NCI-H748 treated with DMSO at 0.1 percent for 48 hours (cell line): ENCODE data around the gene VCX3A.
"Not testable (repeated sequence)": the region's sequence is repeated elsewhere in the genome, so short reads cannot be mapped to it uniquely, and the experiment has no call there.

ENCODE experiments used
- DNase-seq: peaks from one replicate; lab custom pipeline; 2025; lab: John Stamatoyannopoulos, UW

The VCX3A gene

GRCh38 chrX:6535018-6535417 is at the start of gene VCX3A:
Gene VCX3A (minus strand): TSS chrX:6535118. CDS start chrX:6534497, 621 bp downstream.
- not testable (repeated sequence) for DNase-seq

DNA sequence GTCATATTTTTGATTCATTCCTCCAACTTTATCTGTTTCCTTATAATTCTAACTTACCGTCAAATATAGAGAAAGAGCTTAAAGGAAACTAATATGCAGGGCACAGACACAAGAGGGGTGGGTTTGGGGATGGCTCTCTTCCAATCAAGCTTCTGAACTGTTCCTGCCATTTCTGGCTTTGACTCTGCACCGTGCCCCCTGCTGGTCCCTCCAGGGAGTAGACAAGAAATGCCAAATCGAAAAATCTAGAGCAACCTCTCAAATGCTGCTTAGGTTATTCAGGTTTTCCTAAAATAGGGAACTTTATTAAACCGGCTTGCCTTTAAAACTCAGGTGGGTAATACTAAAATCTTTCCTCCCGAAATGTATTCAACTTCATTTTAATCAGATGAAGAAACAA is 39.8 kb upstream of the VCX3A start:
- no peak for DNase-seq

GRCh38 chrX:6568031-6568430 is 33.1 kb upstream of the VCX3A start:
- no peak for DNase-seq

DNA sequence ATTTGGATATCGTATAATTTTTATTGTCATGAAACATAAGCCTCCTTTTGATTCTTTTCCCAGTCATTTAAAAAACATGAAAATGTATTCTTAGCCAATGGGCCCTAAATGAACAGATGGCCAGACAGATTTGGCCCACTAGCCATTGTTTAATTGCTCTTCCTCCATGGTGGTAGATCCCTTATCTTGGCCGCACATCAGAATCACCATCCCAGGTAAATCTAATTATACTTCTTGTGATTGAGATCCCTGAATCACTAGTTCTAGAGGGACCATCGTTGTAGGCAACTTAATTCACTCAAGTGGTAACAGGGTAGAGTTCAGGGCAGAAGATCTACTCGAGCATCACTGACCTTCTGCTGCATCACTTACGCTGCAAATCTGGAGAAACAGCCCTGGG is 24.1 kb upstream of the VCX3A start:
- DNase-seq: no peak

DNA sequence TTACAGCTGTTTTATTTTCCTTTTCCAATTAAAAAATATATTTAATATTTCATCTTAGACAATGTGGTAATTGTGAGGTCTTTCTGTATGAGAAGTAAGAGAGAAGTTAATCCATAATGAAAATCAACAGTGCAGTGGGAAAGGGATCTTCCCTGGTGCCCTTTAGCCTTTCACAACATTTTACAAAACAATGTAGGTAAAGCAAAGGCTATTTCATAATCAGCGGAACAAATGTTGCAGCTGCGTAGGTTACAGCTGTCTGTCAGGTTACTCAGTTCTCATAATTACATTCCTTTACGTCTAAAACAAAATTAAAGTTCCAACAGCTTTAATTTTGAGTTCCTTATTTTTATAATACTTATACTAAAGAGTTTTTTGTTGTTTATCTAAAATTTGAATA is 22.8 kb upstream of the VCX3A start:
- no peak for DNase-seq

GRCh38 chrX:6550999-6551398 is 16.1 kb upstream of the VCX3A start:
- DNase-seq: no peak

DNA sequence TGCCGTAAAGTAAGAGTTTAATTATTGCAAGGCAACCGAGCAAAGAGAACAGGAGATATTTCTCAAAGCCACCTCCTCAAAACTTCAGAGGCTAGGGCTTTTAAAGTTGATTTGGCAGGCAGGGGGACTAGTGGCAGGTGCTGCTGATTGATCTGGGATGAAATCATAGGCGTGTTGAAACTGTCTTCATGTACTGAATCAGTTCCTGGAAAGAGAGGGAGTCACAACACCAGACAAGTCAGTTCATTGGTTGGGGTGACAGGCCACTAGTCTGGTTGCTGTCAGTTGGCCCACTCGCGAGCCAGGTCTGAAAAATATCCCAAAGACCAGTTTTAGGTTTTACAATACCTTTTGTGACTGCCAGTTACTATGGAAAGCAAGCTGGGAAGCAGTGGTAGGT is 10.8 kb upstream of the VCX3A start:
- no peak for DNase-seq

DNA sequence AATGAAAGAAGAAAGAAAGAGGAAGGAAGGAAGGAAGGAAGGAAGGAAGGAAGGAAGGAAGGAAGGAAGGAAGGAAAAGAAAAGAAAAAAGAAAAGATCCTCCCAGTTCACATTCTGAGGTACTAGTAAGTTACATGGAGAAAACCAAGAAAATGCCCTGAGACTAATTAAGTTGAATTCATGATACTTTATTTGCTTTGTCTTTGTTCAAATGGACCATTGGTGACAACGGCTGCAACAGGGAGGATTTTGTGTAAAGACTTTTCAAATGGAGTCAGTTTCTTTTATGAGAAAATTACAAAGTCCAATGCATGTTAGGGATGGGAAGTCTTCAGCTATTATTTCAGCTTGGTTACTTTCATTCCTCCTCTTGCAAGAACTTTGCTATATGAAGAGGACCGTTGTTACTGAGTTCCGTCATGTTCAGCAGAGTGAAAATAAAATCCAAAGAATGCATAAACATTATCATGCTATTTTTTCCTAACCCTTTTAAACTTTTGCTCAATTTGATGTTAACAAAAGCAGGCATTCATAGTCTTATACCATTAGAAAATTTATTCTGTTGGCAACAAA is 8.3 kb downstream of the VCX3A start:
- no peak for DNase-seq

DNA sequence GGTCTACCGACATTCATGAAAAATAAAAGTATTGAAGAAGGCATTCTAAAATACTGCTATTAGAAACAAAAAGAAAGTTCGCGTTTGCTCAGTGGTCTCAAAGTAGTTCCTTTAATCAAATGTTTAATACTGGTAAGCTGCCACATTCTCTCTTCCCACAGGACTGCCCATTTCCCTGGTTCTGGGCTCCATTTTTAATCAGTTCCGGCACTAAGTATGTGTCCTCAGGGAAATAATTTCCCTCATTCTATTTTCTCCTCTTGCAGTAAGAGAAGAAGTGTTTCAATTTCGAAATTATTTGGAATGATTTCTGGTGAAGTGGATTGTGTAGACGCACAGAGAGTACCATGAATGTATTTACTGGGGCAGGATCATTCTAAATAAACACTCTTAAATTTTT is 17.5 kb downstream of the VCX3A start:
- no peak for DNase-seq

DNA sequence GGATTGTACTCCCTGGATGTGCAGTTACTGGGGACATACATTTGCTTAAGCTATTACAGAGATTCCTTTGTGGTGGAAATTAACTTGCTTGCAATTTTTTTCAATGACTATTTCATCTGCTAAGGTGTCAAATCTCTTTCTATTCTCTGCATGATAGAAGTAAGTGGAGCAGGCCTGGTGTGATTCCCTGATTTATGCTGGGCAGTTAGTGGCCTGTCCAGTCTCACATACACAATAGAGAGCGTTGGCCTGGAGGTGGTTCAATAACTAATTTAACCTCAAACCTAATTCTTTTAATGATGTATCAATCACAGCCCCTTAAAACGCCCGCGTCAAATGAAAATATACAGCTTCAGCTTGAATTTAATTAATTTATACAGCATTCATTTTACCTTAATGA is 28.5 kb downstream of the VCX3A start:
- no peak for DNase-seq

- peak; percentile 70 for DNase-seq
These were observed 29.0 kb downstream of the VCX3A start for GRCh38 chrX:6505960-6506359.

DNA sequence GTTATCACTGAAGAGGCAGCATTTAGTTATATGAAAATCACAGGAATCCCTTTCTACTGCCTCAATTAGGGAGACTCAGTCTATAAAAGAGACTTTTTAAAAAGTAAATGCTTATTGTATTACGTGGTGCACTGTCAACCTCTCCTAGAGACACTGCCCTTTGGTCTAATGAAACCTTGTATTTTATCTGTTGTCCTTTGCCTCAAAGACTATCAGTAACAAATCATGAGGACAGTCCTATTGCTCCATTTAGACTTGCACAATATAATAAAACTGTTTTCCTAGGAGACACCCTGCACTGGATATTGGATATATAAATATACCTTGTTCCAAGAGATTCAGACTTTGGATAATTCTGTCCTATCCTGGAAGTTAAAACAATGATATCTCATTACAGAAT is 34.2 kb downstream of the VCX3A start:
- no peak for DNase-seq

GRCh38 chrX:6498324-6498723 is 36.6 kb downstream of the VCX3A start:
- DNase-seq: no peak
